Stimulated activated naive CD4-positive, alpha-beta T cell (primary cell): Measurements from ENCODE around the gene INVS.

Experiments used
- DNase-seq, 6 experiments: peaks; one replicate each; lab custom pipeline; 2025; lab: John Stamatoyannopoulos, UW

INVS gene

GRCh38 chr9:100277166-100277979 lies 178.3 kb downstream of the INVS start:
- no peak for DNase-seq

- no peak for DNase-seq
Measured at GRCh38 chr9:100281066-100281465, 182.0 kb downstream of the INVS start.

GRCh38 chr9:100281676-100282387 lies 182.8 kb downstream of the INVS start:
- DNase-seq = no peak

DNA sequence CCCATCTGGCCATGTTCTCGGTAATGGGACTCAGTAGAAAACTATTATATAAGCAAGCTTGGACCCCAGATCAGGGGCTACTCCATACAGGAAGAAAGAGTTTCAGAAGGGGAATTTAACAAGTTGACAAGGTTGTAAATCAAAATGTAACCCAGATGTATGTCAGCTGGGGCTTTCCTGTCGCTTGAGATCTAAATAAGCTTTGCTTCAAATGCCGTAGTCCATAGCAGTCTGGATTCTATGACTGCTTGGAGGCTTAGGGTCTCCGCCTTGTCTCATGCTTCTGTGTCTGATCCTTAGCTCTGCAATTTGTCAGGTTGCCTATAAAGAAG lies 183.3 kb downstream of the INVS start:
- no peak for DNase-seq

GRCh38 chr9:100284247-100284646 lies 185.2 kb downstream of the INVS start:
- DNase-seq = no peak

DNA sequence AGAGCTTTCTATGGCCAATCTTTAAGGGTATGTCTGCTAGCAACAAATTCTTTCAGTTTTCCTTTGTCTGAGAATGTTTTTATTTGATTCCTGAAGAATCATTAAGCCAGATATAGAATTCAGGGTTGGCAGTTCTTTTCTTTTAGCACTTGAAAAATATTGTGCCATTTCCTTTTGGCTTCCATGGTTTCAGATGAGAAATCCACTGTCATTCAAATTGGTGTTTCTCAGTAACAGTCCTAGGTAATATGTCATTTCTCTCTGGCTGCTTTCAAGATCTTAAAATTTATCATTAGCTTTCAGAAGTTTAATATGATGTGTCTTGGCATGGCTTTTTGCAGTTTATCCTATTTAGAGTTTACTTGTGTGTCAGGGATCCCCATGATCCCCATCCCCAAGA lies 186.0 kb downstream of the INVS start:
- DNase-seq = no peak

DNA sequence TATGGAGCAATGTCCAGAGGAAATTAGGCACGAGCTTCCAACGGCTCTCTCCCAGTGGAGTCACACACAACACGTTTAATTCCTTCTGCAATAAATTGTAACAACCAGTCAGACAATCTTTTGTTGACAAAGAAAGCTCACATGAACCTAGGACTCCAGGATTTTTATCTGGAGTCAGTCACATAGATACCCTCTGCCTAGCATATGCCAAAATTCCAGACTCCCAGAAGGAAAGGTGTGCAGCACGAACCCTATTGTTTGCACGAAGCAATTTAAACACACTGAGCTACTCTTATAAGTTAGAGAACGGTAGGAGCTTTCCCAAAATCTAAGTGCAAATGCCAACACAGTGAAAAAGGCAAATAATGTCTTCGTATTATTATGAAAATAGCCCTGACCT lies 186.6 kb downstream of the INVS start:
- no peak for DNase-seq

GRCh38 chr9:100286257-100286656 lies 187.2 kb downstream of the INVS start:
- no peak for DNase-seq

- no peak for DNase-seq
Measured at GRCh38 chr9:100287186-100287585, 188.1 kb downstream of the INVS start.

DNA sequence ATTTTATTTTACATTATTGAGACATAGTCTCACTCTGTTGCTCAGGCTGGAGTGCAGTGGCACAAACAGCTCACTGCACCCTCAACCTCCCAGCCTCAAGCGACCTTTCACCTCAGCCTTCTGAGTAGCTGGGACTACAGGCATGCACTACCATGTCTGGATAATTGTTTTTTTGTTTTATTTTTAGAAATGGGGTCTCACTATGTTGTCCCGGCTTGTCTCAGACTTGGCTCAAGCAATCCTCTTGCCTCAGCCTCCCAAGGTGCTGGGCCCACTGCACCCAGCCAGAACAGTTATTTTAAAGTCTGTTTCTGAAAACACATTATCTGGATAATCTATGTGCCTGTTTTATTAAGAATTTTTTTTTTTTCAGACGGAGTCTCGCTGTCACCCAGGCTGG lies 191.7 kb downstream of the INVS start:
- DNase-seq = no peak

- no peak for DNase-seq
Measured at GRCh38 chr9:100292414-100292813, 193.4 kb downstream of the INVS start.

- DNase-seq = no peak
Measured at GRCh38 chr9:100294341-100294740, 195.3 kb downstream of the INVS start.

DNA sequence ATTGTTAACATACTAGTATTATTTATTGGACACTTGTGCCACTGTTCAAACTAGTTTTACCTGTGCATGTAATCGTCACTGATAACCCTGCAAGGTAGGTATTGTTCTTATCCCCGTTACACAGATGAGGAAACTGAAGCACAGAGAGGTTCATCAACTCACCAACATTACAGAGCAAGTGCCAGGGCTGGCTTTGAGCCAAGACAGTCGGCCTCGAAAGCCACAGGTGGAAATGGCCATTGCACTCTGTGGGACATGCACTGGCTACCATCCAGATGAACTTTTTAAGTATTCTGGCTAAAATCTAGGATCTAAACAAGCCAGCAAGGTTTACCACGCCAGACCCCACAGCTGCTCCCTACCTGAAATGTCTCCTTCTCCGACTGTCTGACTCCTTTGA lies 195.8 kb downstream of the INVS start:
- no peak for DNase-seq

- DNase-seq = no peak
Measured at GRCh38 chr9:100295240-100295639, 196.2 kb downstream of the INVS start.

DNA sequence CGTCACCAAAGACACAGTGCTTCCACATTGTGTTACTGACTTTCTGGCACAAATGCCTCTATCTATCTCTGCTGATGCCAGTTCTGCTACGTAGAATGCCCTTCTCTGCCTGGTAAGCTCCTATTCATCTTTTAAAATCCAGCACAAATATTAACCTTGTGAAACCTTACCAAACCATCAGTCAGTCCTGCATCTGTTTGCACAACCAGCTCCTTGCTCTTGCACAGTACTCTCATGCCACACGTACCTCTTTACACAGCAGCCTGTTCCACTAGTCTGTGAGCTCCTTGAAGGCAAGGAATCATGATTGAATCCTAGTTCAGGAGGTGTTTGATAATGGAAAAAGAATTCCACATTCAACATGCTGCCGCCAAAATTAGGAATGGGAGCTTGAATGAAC lies 197.4 kb downstream of the INVS start:
- DNase-seq = no peak

DNA sequence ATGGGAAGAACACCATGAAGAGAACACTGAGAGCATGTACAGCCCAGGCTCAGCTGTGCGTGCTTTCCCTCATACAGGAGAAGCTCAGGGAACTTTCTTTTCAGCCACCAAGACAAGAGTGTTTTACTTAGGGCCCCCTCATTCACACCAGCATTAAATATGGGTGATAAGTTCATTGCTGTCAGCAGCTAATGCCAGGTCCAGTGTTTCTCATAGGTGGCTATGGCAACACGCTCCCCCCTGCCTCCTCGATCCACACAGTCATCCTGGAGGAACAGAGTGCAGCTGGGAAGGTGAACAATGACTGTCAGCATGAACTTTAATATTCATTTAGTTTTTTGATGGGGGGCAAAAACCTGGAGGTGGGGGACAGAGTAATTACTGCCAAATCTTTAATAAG lies 199.3 kb downstream of the INVS start:
- DNase-seq = no peak

DNA sequence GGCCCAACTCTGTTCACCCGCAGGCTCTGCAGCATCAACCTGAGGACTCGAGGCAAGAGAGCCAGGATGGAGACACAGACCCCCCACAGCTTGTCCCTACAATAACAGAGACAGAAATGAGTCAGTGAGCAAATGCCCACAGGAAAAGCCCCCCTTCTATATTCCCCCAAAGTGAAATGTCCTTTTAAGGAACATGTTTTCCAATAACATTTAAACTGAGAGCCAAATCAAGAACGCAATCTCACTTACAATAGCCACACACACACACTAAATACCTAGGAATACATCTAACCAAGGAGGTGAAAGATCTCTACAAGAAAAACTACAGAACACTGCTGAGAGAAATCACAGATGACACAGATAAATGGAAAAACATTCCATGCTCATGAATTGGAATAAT lies 204.7 kb downstream of the INVS start:
- no peak for DNase-seq

DNA sequence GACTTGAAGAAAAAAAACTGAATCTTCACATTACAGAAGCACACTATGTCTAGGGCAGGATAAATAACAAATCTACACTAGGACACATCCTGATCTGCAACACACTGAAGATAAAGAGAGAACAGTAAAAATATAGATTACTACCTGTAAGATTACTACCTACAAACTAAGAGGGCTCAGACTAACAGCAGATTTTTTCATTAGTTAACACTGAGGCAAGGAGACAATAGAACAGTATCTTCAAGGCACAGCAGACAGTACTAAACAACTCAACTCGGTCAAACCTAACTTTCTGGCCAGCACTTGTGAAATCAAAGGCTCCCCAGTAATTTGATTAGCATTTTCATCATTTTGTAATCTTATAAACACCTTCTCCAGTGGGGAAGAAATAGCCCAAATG lies 207.2 kb downstream of the INVS start:
- DNase-seq = no peak

DNA sequence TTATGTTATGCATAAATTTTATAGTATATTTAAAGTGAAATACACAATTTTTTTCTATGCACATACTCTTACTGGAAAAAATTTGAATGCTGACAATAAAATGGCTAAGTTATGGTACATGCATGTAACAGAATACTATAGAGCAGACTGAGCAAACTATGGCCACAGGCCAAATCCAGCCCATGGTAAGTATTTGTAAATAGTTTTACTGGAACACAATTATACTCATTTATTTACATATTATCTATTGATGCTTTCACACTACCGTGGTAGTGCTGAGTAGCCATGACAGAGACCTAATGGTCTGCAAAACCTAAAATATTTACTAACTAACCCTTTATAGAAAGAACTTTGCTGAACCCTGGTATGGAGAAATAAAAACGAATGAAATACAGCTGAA lies 208.0 kb downstream of the INVS start:
- no peak for DNase-seq

GRCh38 chr9:100308965-100309564 lies 210.0 kb downstream of the INVS start:
- no peak for DNase-seq

- no peak for DNase-seq
Measured at GRCh38 chr9:100309992-100310391, 210.9 kb downstream of the INVS start.

- no peak for DNase-seq
Measured at GRCh38 chr9:100315561-100315960, 216.5 kb downstream of the INVS start.

DNA sequence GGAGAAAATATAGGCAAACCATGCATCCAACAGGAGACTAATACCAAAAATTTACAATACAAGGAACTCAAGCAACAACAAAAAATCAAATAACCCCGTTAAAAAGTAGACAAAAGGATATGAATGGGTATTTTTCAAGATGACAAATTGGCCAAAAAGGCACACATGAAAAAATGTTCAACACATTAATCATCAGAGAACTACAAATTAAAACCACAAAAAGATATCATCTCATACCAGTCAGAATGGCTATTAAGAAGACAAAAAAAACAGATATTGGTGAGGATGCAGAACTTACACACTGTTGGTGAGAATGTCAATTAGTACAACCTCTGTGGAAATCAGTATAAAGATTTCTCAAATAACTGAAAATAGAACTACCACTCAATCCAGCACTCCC lies 218.7 kb downstream of the INVS start:
- DNase-seq = no peak
